ENCODE data around the gene SLC39A3. TPM values are rescaled to one million over a fixed set of nuclear protein-coding genes. Genes with fewer than 3 reads are reported as not detected.

The SLC39A3 gene
- polyA plus RNA-seq, 12 donors, result 12.4 to 25.5 (median 14.6) TPM; not detected in 1

- DNase-seq, result no peak
These were observed 28.0 kb downstream of the SLC39A3 start for GRCh38 chr19:2711875-2712205.

GRCh38 chr19:2711172-2711874 is 28.5 kb downstream of the SLC39A3 start:
- DNase-seq, result no peak

GRCh38 chr19:2706251-2706650 is 33.6 kb downstream of the SLC39A3 start:
- DNase-seq, result no peak

- DNase-seq, result no peak
These were observed 36.1 kb downstream of the SLC39A3 start for GRCh38 chr19:2703691-2704216.

- DNase-seq, result no peak
These were observed 36.8 kb downstream of the SLC39A3 start for GRCh38 chr19:2703077-2703437.

- DNase-seq, result peak; percentile 73
These were observed 37.4 kb downstream of the SLC39A3 start, which contains the start of gene GNG7 for GRCh38 chr19:2702170-2703076. Gene GNG7, minus strand, starts transcription at chr19:2702694. Its CDS starts 182,006 bp downstream, at chr19:2520688.

- DNase-seq, result no peak
These were observed 38.3 kb downstream of the SLC39A3 start for GRCh38 chr19:2701361-2702169.

GRCh38 chr19:2700660-2701360 is 39.0 kb downstream of the SLC39A3 start:
- no peak for DNase-seq

- DNase-seq, result no peak
These were observed 40.2 kb downstream of the SLC39A3 start for GRCh38 chr19:2699413-2700140.

- DNase-seq, result no peak
These were observed 45.6 kb downstream of the SLC39A3 start for GRCh38 chr19:2694196-2694595.

GRCh38 chr19:2693492-2694160 is 46.2 kb downstream of the SLC39A3 start:
- no peak for DNase-seq

GRCh38 chr19:2691951-2692350 is 47.9 kb downstream of the SLC39A3 start:
- DNase-seq, result no peak

GRCh38 chr19:2690856-2691255 is 49.0 kb downstream of the SLC39A3 start:
- no peak for DNase-seq

GRCh38 chr19:2686360-2686759 is 53.5 kb downstream of the SLC39A3 start:
- DNase-seq, result no peak

- no peak for DNase-seq
These were observed 54.6 kb downstream of the SLC39A3 start for GRCh38 chr19:2685204-2685704.

- no peak for DNase-seq
These were observed 56.3 kb downstream of the SLC39A3 start for GRCh38 chr19:2683430-2684003.
